Skeletal muscle tissue (tissue), 4 donors: ENCODE measurements around the gene TMPRSS9. TPM values are rescaled to one million over a fixed set of nuclear protein-coding genes. Genes with fewer than 3 reads are reported as not detected.
"Not testable (repeated sequence)": the region's sequence is repeated elsewhere in the genome, so short reads cannot be mapped to it uniquely, and the experiment has no call there.

Experiments
- H3K27ac ChIP-seq: one replicate; pipeline ENCODE4 v1.7.0; 2013; ENCODE audit warnings: mild to moderate bottlenecking, low read depth, low read length, inconsistent platforms
- H3K27me3 ChIP-seq, 3 donors: one replicate each; pipeline ENCODE4 v1.7.0; 2013; ENCODE audit warnings: low read length in 3 of 3; ENCODE audit not compliant: control insufficient read depth in 3 of 3, insufficient read depth in 3 of 3
- H3K36me3 ChIP-seq, 3 donors: one replicate each; pipeline ENCODE4 v1.7.0; 2013; ENCODE audit warnings: low read length in 3 of 3; ENCODE audit not compliant: control insufficient read depth in 3 of 3, insufficient read depth in 3 of 3
- H3K4me1 ChIP-seq, 3 donors: one replicate each; pipeline ENCODE4 v1.7.0; 2013; ENCODE audit warnings: low read length in 3 of 3, mild to moderate bottlenecking in 3 of 3; ENCODE audit not compliant: control insufficient read depth in 3 of 3, insufficient read depth in 3 of 3
- H3K4me3 ChIP-seq, 3 donors: one replicate each; pipeline ENCODE4 v1.7.0; 2013; ENCODE audit warnings: low read length in 3 of 3
- H3K9ac ChIP-seq, 3 donors: one replicate each; pipeline ENCODE4 v1.7.0; 2013; ENCODE audit warnings: low read length in 3 of 3, mild to moderate bottlenecking in 3 of 3, moderate library complexity in 2 of 3, low read depth in 1 of 3
- H3K9me3 ChIP-seq, 3 donors: one replicate each; pipeline ENCODE4 v1.7.0; 2013; ENCODE audit warnings: low read length in 3 of 3; ENCODE audit not compliant: control insufficient read depth in 3 of 3
- total RNA-seq: library from RNA; depleted of rRNA; stranded (reverse); fragments of >200 nt; gene quantifications from one replicate; pipeline ENCODE4 v1.2.3, GENCODE V29; 2014
- donor health status: Osteomylitis.

The TMPRSS9 gene
- total RNA-seq, 1 donor from 2014 or later: under 0.01 TPM

GRCh38 chr19:2340496-2341243 lies 19.4 kb upstream of the TMPRSS9 start:
- peaks cover 0 to 19% (median 3%) of the 10 kb centered on the region in 3 donors for H3K4me1 ChIP-seq
- H3K9me3 ChIP-seq: no peaks in the 10 kb centered on the region
- no peak overlapping the region for H3K4me3 ChIP-seq
- no peak overlapping the region for H3K27ac ChIP-seq
- no peaks in the 10 kb centered on the region for H3K27me3 ChIP-seq
- no peak overlapping the region for H3K9ac ChIP-seq
- peaks cover 9 to 27% (median 22%) of the 10 kb centered on the region in 3 donors for H3K36me3 ChIP-seq

- H3K4me1 ChIP-seq: peaks cover 0 to 13% (median 3%) of the 10 kb centered on the region in 3 donors
- H3K4me3 ChIP-seq: no peak overlapping the region
- no peak overlapping the region for H3K27ac ChIP-seq
- no peaks in the 10 kb centered on the region for H3K27me3 ChIP-seq
- H3K9me3 ChIP-seq: no peaks in the 10 kb centered on the region
- H3K36me3 ChIP-seq: peaks cover 10 to 27% (median 21%) of the 10 kb centered on the region in 3 donors
- no peak overlapping the region for H3K9ac ChIP-seq
These were observed 18.8 kb upstream of the TMPRSS9 start for GRCh38 chr19:2341244-2341751.

DNA sequence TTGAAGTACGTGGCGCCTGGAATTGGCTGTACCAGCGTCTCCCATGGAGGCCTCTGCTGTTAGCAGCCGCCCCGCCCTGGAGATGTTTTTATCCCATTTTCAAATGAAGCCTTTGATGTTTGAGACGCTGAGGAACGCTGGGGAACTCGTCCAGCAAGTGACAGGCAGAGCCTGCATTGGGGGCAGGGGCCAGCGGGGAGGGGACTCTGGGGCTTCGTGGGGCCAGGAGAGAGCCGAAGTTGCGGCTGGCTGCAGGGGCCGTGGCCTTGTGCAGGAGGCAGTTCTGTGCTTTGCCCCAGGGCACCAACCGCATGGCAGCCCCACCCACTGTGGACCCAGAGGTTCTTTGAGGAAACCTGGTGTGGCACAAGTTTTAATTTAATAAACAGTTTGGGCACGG lies 18.1 kb upstream of the TMPRSS9 start:
- H3K4me1 ChIP-seq: peaks cover 0 to 7% (median 0%) of the 10 kb centered on the region in 3 donors
- peaks cover 15 to 25% (median 16%) of the 10 kb centered on the region in 3 donors for H3K36me3 ChIP-seq
- no peak overlapping the region for H3K9ac ChIP-seq
- H3K9me3 ChIP-seq: no peaks in the 10 kb centered on the region
- no peaks in the 10 kb centered on the region for H3K27me3 ChIP-seq
- H3K4me3 ChIP-seq: no peak overlapping the region
- H3K27ac ChIP-seq: no peak overlapping the region

DNA sequence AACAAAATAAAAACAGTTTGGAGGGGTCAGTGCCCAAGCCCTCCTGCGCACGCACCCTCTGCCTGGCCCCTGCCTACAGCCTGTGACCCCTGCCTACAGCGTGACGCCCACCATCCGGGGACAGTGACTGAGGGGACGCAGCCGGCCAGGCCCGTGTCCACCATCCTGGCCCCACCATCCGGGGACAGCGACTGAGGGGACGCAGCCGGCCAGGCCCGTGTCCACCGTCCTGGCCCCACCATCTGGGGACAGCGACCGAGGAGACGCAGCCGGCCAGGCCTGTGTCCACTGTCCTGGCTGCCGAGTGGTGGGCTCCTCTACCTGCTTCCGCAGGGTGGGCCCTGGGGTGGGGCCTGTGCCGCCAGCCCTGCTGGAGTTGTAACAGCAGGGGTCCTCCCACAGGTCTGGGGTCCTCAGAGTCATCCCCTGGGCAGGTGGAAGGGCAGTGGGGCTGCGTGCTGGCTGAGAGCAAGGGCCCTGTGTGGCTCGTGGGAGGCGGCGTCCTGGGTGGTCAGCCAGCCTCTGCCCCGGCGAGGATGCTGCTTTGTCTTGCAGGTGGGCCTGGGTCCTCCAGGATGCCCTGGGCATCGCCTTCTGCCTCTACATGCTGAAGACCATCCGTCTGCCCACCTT lies 17.3 kb upstream of the TMPRSS9 start:
- peaks cover 15 to 25% (median 16%) of the 10 kb centered on the region in 3 donors for H3K36me3 ChIP-seq
- H3K4me1 ChIP-seq: no peaks in the 10 kb centered on the region
- no peaks in the 10 kb centered on the region for H3K9me3 ChIP-seq
- no peak overlapping the region for H3K9ac ChIP-seq
- no peaks in the 10 kb centered on the region for H3K27me3 ChIP-seq
- no peak overlapping the region for H3K27ac ChIP-seq
- no peak overlapping the region for H3K4me3 ChIP-seq

GRCh38 chr19:2343289-2343982 lies 16.6 kb upstream of the TMPRSS9 start:
- Histone ChIP-seq H3K27ac (no peak overlapping the region), H3K4me3 (no peak overlapping the region), H3K27me3 (no peaks in the 10 kb centered on the region), H3K36me3 (peaks cover 17 to 23% (median 18%) of the 10 kb centered on the region in 3 donors), H3K9me3 (no peaks in the 10 kb centered on the region), H3K4me1 (no peaks in the 10 kb centered on the region), H3K9ac (no peak overlapping the region)

DNA sequence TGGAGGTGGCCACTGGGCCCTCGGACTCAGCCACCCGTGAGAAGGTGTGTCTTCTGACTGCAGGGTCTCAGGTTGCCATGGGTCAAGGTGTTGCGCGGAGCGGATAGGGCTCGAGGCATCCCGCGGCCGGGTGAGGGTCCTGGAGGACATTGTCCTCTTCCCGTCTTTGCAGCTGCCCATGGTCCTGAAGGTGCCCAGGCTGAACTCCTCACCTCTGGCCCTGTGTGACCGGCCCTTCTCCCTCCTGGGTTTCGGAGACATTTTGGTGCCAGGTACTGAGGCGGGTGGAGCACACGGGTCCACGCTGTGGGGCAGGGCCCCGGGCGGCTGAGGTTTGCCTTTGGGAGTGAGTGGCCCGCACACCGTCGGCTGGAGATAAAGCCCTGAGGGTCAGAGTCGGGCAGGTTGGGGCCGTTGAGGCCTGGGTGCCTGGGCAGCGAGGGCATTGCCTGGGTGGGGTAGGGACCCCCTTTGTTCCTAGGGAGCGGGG lies 15.6 kb upstream of the TMPRSS9 start:
- Histone ChIP-seq H3K9me3 (no peaks in the 10 kb centered on the region), H3K36me3 (peaks cover 19 to 23% (median 21%) of the 10 kb centered on the region in 3 donors), H3K4me3 (no peak overlapping the region), H3K4me1 (no peaks in the 10 kb centered on the region), H3K27ac (no peak overlapping the region), H3K27me3 (no peaks in the 10 kb centered on the region), H3K9ac (no peak overlapping the region)

DNA sequence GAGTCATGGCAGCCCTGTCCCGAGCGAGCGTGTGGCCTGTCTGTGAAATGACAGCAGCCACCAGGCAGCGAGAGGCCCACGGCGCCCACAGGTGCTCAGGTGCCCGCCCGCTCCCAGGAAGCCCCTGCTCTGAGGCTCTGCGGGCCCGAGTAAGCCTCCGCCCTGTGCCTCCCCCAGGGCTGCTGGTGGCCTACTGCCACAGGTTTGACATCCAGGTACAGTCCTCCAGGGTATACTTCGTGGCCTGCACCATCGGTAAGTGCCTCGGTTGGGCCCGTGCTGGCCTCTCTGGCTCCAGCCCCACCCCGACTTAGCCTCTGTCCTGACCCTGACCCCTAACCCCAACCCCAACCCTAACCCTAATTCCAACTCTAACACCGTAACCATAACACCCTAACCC lies 15.0 kb upstream of the TMPRSS9 start:
- Histone ChIP-seq H3K36me3 (peaks cover 20 to 30% (median 24%) of the 10 kb centered on the region in 3 donors), H3K4me3 (no peak overlapping the region), H3K9ac (no peak overlapping the region), H3K27me3 (no peaks in the 10 kb centered on the region), H3K27ac (no peak overlapping the region), H3K4me1 (no peaks in the 10 kb centered on the region), H3K9me3 (no peaks in the 10 kb centered on the region)

GRCh38 chr19:2345794-2346663 lies 14.0 kb upstream of the TMPRSS9 start:
- Histone ChIP-seq H3K9me3 (no peaks in the 10 kb centered on the region), H3K9ac (no peak overlapping the region), H3K4me1 (no peaks in the 10 kb centered on the region), H3K4me3 (no peak overlapping the region), H3K27me3 (no peaks in the 10 kb centered on the region), H3K36me3 (peaks cover 25 to 39% (median 31%) of the 10 kb centered on the region in 3 donors), H3K27ac (no peak overlapping the region)

GRCh38 chr19:2349818-2350217 lies 10.2 kb upstream of the TMPRSS9 start:
- not testable (repeated sequence) for H3K9me3 ChIP-seq, H3K9ac ChIP-seq, H3K27ac ChIP-seq, H3K27me3 ChIP-seq, H3K4me3 ChIP-seq, H3K4me1 ChIP-seq
- peaks cover 31 to 38% (median 34%) of the 10 kb centered on the region in 3 donors for H3K36me3 ChIP-seq
